ENCODE measurements around the gene AOPEP.

Gene AOPEP

DNA sequence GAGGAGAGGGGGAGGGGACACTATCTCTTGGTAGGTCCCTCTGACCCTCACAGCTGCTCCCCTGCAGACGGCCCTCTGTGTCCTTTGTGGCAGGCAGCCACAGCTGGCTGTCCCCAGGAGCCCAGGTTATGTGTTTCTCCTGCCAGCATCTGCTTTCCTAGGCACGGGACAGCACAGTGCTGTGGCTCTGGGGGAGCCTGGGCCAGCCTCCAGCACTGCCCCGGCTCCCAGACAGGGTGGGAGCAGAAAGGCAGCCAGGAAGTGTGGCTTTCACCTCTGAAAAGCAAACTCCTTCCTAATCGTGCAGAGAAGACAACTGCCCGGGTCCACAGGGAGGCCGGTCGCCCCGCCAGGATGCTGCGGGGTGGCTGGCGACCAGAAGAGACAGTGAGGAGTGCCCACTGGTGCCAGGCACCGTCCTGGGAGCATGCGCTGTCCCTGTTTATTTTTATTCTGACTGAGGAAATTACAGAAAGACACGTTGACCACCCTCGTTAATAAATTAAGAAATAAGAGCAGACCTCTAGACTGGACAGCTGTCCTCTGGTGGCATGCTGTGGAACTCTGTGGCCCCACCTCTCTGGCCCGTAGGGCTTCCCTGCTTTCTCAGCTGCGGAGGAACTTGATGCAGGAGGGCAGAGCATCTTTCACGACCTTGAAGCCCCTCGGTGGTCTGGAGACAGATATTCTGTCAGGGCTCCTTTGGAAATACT, 350.7 kb downstream of the AOPEP start:
- no peak for DNase-seq

DNA sequence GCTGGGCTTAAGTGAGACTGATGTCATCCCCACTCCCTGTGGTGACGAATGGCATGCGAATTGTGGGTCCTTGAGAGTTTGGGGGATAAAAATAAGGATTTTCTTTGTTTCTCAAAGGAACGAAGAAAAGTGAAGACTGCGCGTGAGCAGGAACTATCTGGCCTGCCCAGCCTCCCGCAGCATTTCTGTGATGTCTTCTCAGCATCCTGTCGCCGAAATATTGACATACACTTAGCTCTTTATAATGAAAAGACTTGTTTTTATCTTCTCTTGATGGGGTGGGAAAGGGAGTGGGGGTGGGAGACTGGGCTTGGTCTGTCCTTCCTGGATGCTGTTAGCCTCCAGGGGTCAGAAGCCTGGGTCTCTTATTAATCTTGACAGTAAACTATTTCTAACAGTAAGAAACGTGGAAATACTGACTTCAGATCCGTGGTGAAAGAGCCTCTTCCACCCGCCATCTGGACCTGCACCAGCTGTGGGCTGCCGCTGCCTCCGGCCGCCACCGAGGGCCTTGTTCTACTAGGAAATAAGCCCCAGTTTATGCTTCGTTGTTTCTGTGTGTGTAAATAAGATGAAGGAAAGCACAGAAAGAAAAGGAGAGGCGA, 351.4 kb downstream of the AOPEP start:
- DNase-seq = no peak

DNA sequence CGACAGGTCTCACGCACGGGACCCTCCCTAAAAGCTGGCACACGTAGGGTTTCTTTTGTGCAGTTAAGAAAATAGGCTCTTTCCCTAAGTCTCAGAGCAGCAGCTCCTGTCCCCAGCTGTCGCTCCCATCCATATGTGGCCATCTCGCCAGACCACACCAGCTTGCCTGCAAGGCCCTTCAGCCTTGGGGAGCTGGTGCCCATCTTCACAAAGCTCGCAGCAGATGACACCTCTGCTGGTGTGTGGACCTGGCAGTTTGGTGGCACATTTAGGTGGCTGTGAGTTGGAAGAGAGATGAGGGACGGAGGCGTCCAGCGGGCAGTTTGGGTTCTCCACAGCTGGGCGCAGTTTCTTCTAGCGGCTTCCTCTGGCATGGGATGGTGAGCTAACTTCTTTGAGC, 352.0 kb downstream of the AOPEP start:
- no peak for DNase-seq

DNA sequence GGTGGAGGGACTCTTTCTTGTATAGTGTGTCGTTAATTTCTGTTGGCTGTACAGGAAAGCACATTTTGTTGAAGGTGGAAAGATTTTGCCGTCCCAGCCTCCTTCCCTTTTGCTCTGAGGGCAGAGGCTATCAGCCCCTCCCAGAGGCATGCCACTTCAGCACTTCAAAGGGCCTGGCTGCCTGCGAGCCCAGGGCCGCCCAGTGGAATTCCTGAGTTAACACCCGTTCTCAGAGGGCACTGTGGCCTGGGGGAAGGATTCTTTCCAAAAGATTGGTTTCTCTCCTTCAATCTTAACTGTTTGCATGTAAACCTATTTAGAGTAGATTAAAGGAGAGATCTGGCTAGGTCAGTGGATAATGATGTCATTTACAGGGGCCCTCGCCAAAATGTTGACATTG, 352.4 kb downstream of the AOPEP start:
- DNase-seq = no peak

DNA sequence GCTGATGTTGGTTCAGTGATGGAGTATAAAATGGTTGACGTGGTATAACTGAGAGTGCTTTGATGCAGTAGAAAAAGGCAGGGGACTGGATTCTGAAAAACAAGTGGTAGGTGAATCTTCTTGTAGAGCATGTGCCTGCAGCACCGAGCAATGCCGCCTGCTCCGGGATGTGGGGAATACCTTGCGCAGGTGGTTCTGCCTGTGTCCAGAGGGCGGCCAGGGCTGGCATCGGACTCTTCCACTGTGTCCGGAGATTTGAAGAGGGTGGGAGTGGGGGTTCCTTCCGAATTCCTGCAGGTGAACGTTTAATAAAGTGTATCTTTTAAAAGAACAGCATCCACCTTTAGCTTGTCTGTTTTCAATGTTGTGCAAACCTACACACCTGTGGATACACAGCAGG, 353.0 kb downstream of the AOPEP start:
- no peak for DNase-seq

DNA sequence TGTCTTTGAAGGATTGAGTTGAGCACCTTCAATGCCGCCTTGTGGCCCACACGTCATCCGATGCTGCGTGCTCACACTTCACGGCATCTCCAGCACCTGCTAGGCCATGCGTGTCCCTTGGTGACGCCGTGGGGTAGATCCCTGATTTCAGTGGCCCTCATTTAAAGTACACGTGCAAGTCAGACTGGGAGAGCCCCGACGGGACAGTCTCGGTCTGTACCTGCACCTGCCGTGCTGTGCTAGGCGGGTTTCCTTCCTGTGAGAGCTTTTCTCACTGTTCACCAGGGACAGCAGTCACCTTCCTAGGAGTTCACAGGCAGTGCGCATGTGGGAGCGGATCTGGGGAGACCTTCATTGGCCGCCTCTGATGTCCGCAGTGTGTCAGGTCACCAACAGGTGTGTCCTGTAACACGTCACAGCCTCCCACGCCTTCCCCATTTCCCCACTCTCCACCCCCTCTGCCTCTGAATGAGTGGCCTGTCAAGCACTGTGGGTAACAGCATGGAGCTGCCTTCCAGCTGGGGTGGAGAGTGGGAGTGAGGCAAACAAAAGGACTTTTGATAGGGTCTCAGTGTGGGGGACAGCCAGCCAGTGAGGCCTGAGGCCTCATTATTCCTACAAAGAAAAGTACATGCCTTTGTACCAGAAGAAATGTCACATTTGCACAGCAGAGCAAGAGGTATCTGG, 354.6 kb downstream of the AOPEP start:
- DNase-seq = no peak

DNA sequence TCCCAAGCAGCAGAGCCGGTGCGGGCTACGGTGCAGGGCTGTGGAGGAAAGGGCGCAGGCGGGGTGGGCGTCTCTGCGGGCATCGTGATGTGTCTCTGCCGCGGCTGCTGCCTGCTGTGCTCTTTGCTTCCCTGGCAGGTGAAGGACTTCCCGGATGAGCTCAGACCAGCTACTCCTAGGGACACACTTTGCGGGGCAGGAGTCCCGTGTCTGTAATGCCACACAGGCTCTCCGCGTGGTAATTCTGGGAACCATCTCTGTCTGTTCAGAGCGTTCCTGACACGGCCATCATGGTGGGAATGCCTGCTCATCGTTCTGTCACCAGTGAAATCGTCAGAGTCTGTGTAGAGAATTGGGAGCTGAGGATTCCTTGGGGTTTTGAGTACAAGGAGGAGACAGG, 355.5 kb downstream of the AOPEP start:
- DNase-seq = no peak

DNA sequence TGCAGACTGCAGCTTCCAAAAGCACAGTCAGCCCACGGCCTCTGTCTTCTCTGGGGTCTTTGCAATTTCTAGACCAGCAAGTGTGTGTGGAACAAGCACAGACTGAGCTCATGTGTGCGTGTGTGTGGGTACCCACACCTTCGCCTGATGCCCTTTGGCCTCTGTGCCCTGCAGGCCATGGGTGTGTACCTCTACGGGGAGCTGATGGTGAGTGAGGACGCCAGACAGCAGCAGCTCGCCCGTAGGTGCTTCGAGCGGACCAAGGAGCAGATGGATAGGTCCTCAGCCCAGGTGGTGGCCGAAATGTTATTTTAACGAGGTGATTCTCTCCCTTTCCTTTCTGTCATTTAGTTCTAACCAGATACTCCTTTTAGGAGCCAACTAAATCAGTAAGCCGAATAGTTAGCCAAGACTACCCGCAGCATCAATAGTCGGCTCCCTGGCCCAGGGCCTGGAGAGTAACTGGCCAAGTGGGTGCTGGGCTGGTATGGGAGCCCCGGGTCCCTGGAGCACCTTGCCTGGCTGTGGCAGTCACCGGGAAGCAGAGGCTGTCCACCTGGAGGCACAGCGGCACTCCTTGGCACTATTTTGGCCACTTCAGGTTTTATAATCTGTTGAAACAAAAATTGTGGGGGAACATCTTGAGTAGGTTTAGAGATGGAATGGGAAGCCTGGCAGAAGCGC, 356.0 kb downstream of the AOPEP start:
- DNase-seq = no peak

DNA sequence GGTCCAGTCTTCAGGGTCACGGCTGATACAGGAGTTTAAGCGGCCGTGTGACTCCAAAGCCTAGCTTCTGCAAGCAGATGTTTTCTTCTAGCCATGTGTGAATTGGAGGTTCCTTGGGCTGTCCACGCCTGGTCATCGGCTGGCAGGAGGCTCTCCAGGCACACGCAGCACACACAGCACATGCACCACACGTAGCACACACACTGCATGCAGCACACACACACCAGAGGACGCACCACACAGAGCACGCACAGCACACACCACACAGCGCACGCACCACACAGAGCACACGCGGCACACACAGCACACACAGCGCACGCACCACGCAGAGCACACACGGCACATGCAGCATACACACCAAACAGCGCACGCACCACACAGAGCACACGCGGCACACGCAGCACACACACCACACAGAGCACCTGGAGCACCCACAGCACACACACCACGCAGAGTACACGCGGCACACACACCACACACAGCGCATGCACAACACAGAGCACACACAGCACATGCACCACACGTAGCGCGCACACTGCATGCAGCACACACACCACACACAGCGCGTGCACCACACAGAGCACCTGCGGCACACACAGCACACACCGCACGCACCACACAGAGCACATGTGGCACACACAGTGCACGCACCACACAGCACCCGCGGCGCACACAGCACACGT, 356.7 kb downstream of the AOPEP start:
- DNase-seq = no peak

DNA sequence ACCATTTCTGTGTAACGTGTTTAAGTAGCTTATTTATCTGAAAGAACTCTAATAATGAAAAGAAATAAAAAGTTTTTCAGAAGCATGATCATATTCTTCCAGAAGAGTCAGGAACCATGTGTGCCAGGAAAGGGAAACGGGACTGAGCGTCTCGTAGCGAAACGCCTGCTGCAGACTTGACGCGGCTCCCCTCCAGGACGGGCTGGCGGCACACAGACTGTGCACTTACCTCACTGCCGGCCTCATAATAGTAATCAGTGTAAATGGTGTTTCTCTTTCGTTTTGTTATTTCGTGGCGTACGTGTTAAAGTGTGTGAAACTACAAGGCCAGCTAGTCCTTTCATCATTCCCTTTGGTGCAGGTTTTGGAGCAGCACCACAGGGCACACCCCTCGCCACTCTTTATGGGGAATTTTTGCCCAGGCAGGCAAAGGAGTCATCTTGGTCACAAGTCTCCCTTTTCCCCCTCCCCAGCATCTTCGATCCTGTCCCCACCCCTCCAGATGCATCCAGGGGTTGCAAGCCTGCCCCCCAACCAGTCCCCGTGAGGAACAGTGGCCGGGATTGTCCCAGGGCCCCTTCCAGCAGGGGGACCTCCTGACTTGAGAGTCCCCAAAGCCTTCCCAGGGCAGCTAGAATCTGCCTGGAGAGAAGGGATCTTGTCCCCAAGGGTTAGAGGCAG, 357.9 kb downstream of the AOPEP start:
- DNase-seq = no peak

DNA sequence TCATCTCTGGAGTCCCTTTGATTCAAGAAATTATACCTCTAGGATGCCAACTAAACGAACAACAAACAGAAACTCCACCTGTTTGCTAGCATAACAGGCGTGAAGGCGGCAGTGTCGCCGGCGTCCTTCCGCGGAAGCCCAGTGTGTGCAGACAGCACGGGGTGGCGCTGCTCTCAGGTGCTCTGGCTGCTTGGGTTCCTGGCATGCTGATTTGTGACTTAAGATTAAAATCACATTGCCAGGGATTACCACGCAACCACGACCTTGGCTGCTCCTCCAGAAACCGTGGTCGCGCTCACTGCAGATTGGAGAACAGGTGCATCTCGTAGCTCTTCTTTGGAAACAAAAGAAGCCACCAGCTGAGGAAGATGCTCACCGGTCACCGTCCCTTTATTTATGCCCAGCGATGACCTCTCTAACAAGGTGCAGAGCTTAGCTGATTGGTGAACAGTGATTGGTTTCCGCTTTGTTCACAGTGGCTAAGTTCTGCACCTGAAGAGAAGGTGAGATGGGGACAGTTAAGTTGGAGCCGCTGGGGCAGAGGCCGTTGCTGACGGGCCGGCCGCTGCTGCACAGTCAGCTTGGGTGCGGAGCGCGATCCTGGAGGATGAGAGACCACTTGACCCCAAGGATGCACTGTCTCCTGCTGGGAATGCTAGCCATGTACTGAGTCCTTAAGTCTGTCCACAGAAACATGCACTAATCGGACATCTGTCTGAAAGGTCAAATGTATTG, 358.7 kb downstream of the AOPEP start:
- DNase-seq = no peak

DNA sequence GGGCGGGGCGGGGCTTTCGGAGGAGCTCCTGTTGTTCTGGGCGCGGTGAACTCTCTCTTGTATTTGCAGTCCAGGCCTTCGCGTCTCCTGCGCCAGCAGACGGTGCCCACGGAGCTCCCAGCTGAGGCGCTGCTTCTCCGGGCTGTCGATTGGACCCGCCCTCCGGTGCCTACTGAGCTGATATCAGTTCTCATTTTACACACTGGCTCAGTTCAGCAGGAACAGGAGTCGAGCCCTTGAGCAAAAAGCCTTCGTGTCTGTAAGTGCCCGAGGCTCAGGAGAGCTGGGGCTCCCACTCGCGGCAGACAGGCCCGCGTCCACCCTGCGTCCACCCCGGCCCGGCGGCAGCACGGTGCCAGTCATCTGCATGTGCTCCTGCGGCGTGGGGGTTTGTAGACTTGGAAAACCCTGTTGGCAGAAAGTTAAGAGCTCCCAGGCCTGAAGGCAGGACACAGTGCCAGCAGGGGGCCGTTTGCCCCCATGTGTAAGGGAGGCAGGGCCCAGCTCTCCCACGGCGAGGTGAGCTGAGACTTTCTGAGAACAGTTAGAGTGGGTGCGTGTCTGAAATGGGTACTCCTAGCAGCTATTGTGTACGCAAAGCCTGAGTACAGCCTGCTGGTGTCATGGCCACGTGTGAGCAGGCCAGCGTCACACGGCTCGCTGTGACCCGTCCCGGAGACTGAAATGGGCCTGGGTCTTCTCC, 359.5 kb downstream of the AOPEP start:
- no peak for DNase-seq

DNA sequence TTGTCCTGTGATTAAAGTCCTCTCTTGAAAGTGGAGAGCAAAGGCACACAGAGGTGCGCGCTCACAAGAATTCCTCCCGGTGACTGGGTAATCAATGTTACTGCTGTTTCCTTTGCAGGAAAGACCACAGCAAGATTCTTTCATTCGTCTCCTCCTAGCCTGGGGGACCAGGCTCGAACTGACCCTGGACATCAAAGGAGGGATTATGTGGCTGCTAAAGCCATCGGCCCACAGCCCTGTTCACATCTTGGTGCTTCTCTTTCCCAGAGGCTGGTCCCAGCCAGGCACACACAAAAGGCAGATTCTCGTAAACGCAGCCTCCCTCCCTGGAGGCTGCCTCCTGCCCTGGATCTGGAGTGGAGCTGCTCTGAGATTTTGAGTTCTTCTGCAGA, 360.1 kb downstream of the AOPEP start:
- DNase-seq = no peak

DNA sequence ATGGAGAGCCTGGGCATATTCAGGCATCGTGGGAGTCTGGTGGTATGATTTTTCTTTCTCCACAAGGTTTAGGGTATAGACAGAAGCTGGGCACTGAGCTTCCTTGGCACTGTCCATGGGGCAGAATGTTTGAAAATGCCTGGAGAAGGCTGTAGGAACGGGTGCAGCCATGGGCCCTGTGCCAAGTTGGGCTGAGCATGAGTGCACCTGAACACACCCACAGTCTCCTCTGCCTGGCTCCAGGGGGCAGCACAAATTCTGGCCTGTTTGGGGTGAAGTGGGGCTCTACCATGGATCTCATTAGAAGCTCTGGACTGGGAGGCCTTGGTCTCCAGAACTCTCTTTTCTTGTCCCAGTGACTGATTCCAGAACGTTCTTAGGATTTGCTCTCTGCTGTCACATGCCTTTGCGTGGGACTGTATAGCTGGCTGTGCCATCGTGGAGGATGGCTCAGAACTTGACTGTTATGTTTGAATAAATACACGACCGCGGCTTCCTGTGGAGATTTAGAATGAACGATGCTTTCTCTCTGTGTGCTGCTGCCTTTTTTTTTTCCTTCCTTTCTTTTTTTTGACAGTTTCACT, 361.3 kb downstream of the AOPEP start:
- no peak for DNase-seq

DNA sequence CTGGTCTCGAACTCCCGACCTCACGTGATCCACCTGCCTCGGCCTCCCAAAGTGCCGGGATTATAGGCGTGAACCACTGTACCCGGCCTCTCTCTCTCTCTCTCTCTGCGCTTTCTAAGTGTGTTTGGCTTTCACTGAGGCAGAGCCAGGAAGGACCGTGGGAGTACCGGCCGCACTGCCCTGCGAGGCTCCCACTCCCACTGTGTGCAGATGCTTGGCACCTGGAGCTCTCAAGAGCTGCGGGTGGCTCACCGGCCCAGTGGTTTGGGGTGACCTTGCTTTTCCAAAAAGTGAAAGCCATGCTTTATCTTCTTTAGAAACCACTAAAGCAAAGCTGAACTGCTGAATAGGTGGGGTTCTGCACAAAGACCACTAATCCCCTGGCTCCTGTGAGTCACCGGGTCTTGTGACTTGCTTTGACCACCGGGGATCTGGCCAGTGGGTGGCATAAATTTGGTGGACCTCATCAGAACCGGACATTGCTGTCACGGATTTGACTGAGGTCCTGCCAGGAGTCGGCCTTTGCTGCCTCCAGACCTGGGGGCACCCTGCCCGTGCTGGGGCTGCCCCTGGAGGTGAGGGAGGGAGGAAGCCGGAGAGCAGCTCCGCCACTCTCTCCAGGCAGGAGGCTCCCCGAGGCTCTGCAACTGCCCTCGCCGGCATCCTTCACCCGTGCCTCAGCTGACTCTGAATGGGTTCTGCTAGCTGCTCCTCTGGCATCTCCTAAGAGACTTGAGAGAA, 362.1 kb downstream of the AOPEP start:
- no peak for DNase-seq

DNA sequence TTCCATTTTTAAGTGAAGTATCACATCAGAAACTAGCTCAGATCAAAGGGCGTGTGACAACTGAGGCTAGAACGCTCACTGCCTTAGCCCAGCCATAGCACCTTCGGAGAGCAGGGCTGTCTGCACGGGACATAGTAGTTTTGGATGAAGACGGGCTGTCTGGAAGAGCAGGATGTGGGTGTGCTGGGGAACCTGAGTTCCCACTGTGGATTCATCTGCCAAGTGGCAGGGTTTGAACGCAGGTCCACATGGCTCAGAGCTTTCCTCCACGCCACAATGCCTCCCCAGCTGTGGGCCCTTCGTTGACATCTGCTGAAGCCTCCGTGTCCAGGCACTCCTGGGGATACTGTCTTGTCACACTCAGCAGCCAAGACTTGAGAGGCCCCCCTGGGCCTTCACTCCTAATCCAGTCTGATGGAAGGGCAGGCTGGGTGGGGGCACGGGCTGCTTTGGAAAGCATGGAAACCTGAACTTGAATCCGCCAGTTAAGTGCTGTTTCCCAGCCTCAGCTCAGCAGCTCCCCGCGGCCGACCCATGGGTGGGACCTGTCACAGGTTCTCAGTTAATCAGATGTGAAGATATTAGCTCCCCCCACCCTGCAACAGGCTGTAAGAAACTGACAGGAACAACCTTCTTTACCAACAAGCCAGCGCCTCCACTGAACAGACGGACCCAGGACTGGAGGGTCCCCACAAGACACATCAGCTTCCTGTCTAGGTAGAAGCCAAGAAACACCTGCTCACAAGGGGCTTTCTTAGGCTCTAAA, 362.9 kb downstream of the AOPEP start:
- no peak for DNase-seq

DNA sequence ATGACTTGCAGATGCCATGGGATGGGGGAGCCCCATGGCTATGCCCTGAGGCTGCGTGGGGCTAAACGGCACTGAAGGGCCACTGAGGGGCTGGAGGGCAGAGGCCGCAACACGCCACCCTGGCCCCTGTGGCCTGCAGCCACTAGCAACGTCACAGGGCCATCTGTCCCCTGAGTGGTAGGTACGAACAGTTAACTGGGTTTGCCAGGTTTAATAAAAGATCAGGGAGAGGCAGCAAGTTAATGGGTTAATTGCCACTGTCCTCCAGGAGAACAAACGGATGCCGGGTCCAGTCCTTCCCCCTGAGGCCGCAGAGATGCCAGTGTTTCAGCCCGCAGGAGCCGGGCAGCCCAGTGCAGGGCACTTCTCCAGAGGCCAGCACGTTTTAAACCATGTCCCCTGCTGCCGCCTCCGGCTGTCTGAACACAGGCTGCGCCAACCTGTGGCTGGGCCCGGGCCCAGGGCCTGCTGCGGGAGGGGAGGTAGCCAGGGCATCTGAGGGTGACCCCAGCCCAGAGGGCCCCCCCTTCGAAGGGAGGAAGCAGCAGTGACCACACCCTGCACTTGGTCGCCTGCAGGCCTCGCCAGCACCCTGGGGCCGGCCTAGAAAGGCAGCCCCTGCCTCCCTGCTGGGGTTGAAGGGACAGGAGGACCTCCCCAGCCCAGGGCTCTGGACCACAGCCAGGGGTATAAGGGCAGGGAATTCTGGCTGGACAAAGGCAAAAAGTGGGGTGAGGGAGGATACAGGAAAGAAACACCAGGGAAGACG, 363.7 kb downstream of the AOPEP start:
- no peak for DNase-seq

DNA sequence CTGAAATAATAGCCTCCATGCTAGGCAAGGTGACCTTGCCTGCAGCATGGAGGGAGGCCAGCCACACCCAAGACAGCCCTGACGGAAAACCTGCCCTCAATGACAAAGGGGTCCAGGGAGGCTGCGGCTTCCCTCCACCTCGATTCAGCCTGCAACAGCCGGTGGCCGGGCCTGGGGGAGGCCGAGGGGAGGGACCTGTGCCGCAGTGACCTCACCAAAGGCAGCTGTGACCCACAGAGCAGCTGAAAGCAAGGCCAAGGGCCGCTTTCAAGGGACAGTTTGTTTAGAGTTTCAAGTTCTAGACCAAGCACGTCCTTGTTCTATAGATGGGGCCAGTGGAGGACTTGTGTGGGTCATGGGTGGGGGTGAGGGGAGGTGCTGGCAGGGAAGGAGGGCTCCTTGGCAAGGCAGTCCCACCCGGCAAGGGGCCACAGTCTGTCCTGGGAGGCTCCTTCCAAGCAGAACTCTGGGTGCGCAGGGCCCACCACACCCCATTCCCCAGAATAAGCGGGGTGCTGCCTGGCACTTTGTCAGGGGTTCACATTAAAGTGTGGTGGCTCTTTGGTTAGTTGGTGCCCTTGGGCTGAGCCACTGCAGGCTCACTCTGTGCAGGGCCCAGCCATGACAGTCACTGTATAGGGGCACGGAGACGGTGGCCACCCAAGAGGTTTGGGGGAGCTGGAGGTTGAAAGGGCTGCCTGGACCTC, 364.5 kb downstream of the AOPEP start:
- DNase-seq = no peak
